CD14-positive monocyte (primary cell): Measurements from ENCODE around the gene HEBP2. TPM values are rescaled to one million over a fixed set of nuclear protein-coding genes. Genes with fewer than 3 reads are reported as not detected.

Source experiments
- DNase-seq, 3 donors: peaks; one replicate each; pipeline ENCODE4 v3.0.0-alpha.2; 2011 to 2022
- H2AFZ ChIP-seq: 2 replicates; pipeline ENCODE4 v1.6.0; 2012; ENCODE audit warnings: mild to moderate bottlenecking, low read depth, low read length, inconsistent platforms; ENCODE audit not compliant: insufficient read depth, poor library complexity, severe bottlenecking
- H3K27ac ChIP-seq, 2 donors: 1 replicate in 1 of 2; 2 replicates in 1 of 2; pipeline ENCODE4 v1.5.1; 2012 to 2013; ENCODE audit warnings: low read length in 2 of 2, control low read depth in 1 of 2, inconsistent platforms in 1 of 2, low read depth in 1 of 2, mild to moderate bottlenecking in 1 of 2
- H3K27me3 ChIP-seq, 2 donors: one replicate each; pipeline versions ENCODE4 v1.6.0 to v1.6.1; 2011 to 2013; ENCODE audit warnings: low read length in 2 of 2; ENCODE audit not compliant: control insufficient read depth in 2 of 2, insufficient read depth in 2 of 2
- H3K36me3 ChIP-seq, 2 donors: replicated peaks in 1 of 2; 1 replicate in 1 of 2; 2 replicates in 1 of 2; pipeline versions ENCODE4 v1.5.1 to v1.6.1; 2012 to 2013; ENCODE audit warnings: low read length in 2 of 2, control low read depth in 1 of 2, inconsistent platforms in 1 of 2, mild to moderate bottlenecking in 1 of 2; ENCODE audit not compliant: insufficient read depth in 2 of 2, control insufficient read depth in 1 of 2
- H3K4me1 ChIP-seq, 2 donors: 1 replicate in 1 of 2; 2 replicates in 1 of 2; pipeline versions ENCODE4 v1.5.1 to v1.6.1; 2012 to 2013; ENCODE audit warnings: low read length in 2 of 2, control low read depth in 1 of 2, inconsistent platforms in 1 of 2, mild to moderate bottlenecking in 1 of 2, moderate library complexity in 1 of 2; ENCODE audit not compliant: insufficient read depth in 2 of 2, control insufficient read depth in 1 of 2
- H3K4me2 ChIP-seq: replicated peaks from 2 replicates; pipeline ENCODE3; 2012; ENCODE audit warnings: low read length, moderate library complexity, mild to moderate bottlenecking; ENCODE audit not compliant: poor library complexity, severe bottlenecking; ENCODE audit errors: extremely low read depth
- H3K4me3 ChIP-seq, 3 experiments: fragments of 200-600 bp in 1 of 3; sonication (generic) in 1 of 3; replicated peaks in 1 of 3; 1 replicate in 2 of 3; 2 replicates in 1 of 3; pipeline ENCODE4 v1.5.1; 2011 to 2013; ENCODE audit warnings: low read length in 3 of 3, mild to moderate bottlenecking in 3 of 3, control low read depth in 2 of 3, low read depth in 2 of 3, inconsistent platforms in 1 of 3, moderate library complexity in 1 of 3
- H3K79me2 ChIP-seq: 2 replicates; pipeline ENCODE4 v1.6.0; 2012; ENCODE audit warnings: mild to moderate bottlenecking, control low read depth, inconsistent platforms, low read length, moderate library complexity; ENCODE audit not compliant: insufficient read depth
- H3K9ac ChIP-seq: 2 replicates; pipeline ENCODE4 v1.6.0; 2017; ENCODE audit warnings: low read length, mild to moderate bottlenecking; ENCODE audit not compliant: insufficient read depth, poor library complexity, severe bottlenecking
- H3K9me3 ChIP-seq, 2 donors: replicated peaks in 1 of 2; 1 replicate in 1 of 2; 2 replicates in 1 of 2; pipeline versions ENCODE4 v1.5.1 to v1.6.1; 2012 to 2013; ENCODE audit warnings: low read length in 2 of 2, control low read depth in 1 of 2; ENCODE audit not compliant: control insufficient read depth in 1 of 2, insufficient read depth in 1 of 2
- H4K20me1 ChIP-seq: 2 replicates; pipeline ENCODE4 v1.6.0; 2012; ENCODE audit warnings: mild to moderate bottlenecking, low read length, control low read depth, moderate library complexity; ENCODE audit not compliant: insufficient read depth
- H3K27ac Mint-ChIP-seq, 7 donors: one replicate each; pipeline ENCODE4 v1.8.0; 2020; ENCODE audit warnings: mild to moderate bottlenecking in 7 of 7, mixed read lengths in 7 of 7, moderate library complexity in 6 of 7, inconsistent platforms in 2 of 7
- H3K27me3 Mint-ChIP-seq, 3 donors: one replicate each; pipeline ENCODE4 v1.8.0; 2021 to 2022; ENCODE audit warnings: low read depth in 3 of 3, mild to moderate bottlenecking in 3 of 3, mixed read lengths in 3 of 3, moderate library complexity in 3 of 3, inconsistent platforms in 1 of 3
- H3K36me3 Mint-ChIP-seq, 2 donors: one replicate each; pipeline ENCODE4 v1.8.0; 2020; ENCODE audit warnings: mixed read lengths in 2 of 2, inconsistent platforms in 1 of 2, mild to moderate bottlenecking in 1 of 2
- H3K4me1 Mint-ChIP-seq: one replicate; pipeline ENCODE4 v1.8.0; 2020; ENCODE audit warnings: mild to moderate bottlenecking, mixed read lengths
- H3K4me3 Mint-ChIP-seq, 2 donors: one replicate each; pipeline ENCODE4 v1.8.0; 2020; ENCODE audit warnings: mild to moderate bottlenecking in 2 of 2, mixed read lengths in 2 of 2, moderate library complexity in 1 of 2
- H3K9me3 Mint-ChIP-seq, 7 donors: one replicate each; pipeline ENCODE4 v1.8.0; 2020 to 2022; ENCODE audit warnings: mixed read lengths in 7 of 7, mild to moderate bottlenecking in 6 of 7, moderate library complexity in 6 of 7, inconsistent platforms in 2 of 7
- CTCF ChIP-seq: fragments of 200-600 bp; IDR thresholded peaks from one replicate; pipeline ENCODE4 v1.8.0; 2022; ENCODE audit warnings: antibody characterized with exemption, mild to moderate bottlenecking
- WGBS: methylation state at CpG from one replicate; pipeline ENCODE4 v1.1.5; 2013; ENCODE audit warnings: missing lambda C conversion rate; ENCODE audit not compliant: insufficient coverage; 5-methylcytosine and 5-hydroxymethylcytosine counted together
- intact Hi-C, 2 donors: fragments of 100-400 bp; cut with micrococcal nuclease; formaldehyde crosslinking; loops; one replicate each; pipeline versions ENCODE4 v1.15.0 to v1.15.1; 2023
- polyA plus RNA-seq, 3 donors: library from polyadenylated mRNA; depleted of rRNA in 1 of 3; unstranded in 2 of 3; stranded (reverse) in 1 of 3; fragments of 300-500 nt in 2 of 3; fragments of >200 nt in 1 of 3; fragmentation: Illumina TruSeq in 2 of 3; gene quantifications; 1 replicate in 2 of 3; 2 replicates in 1 of 3; pipeline ENCODE4 v1.2.3, GENCODE V29; 2012 to 2021

The HEBP2 gene
- polyA plus RNA-seq, 3 donors = 17.0 to 97.5 (median 96.8) TPM

GRCh38 chr6:138397128-138398122, 6.6 kb upstream of the HEBP2 start:
- 96% methylated on average over 3 of the region's 8 CpGs for WGBS
- peaks cover 16% of the 10 kb centered on the region in 2 donors for H3K4me1 ChIP-seq
- H3K9ac ChIP-seq = no peak overlapping the region
- no peak overlapping the region for H3K27ac ChIP-seq
- no peak overlapping the region for H3K27ac Mint-ChIP-seq
- no peaks in the 10 kb centered on the region for H3K9me3 ChIP-seq
- DNase-seq = no peak
- H3K36me3 ChIP-seq = no peaks in the 10 kb centered on the region
- intact Hi-C loops = no loop called here
- peaks cover 0 to 3% of the 10 kb centered on the region in 2 donors for H3K36me3 Mint-ChIP-seq
- H4K20me1 ChIP-seq = no peaks in the 10 kb centered on the region
- H3K79me2 ChIP-seq = no peaks in the 10 kb centered on the region
- no peak for TF ChIP-seq CTCF
- H3K4me3 Mint-ChIP-seq = no peak overlapping the region
- H3K4me2 ChIP-seq = no peak overlapping the region
- H3K27me3 ChIP-seq = no peaks in the 10 kb centered on the region
- peaks cover 17% of the 10 kb centered on the region for H3K4me1 Mint-ChIP-seq
- H3K27me3 Mint-ChIP-seq = peaks cover 0 to 2% (median 0%) of the 10 kb centered on the region in 3 donors
- H3K9me3 Mint-ChIP-seq = peaks cover 0 to 6% (median 3%) of the 10 kb centered on the region in 7 donors
- H2AFZ ChIP-seq = no peak overlapping the region
- no peak overlapping the region for H3K4me3 ChIP-seq

GRCh38 chr6:138400326-138400725, 3.7 kb upstream of the HEBP2 start:
- H3K27ac Mint-ChIP-seq = no peak overlapping the region
- no CpG with 5 or more reads among the region's 3 CpGs for WGBS
- TF ChIP-seq CTCF = no peak
- H3K9me3 ChIP-seq = no peaks in the 10 kb centered on the region
- H3K4me1 Mint-ChIP-seq = peaks cover 12% of the 10 kb centered on the region
- H3K9ac ChIP-seq = no peak overlapping the region
- H3K4me3 Mint-ChIP-seq = no peak overlapping the region
- H3K27me3 ChIP-seq = no peaks in the 10 kb centered on the region
- no peaks in the 10 kb centered on the region for H3K36me3 ChIP-seq
- no peak for DNase-seq
- intact Hi-C loops = loop anchor here in 1 of 2 donors (10.0 kb wide), 1 partner anchor 374 kb away; the partner anchor contains the start of gene CCDC28A
- peaks cover 0 to 6% (median 3%) of the 10 kb centered on the region in 7 donors for H3K9me3 Mint-ChIP-seq
- no peaks in the 10 kb centered on the region for H4K20me1 ChIP-seq
- H3K27ac ChIP-seq = no peak overlapping the region
- peaks cover 0 to 2% (median 0%) of the 10 kb centered on the region in 3 donors for H3K27me3 Mint-ChIP-seq
- H3K79me2 ChIP-seq = peaks cover 25% of the 10 kb centered on the region
- peaks cover 1 to 3% of the 10 kb centered on the region in 2 donors for H3K36me3 Mint-ChIP-seq
- no peak overlapping the region for H2AFZ ChIP-seq
- H3K4me1 ChIP-seq = peaks cover 14 to 19% of the 10 kb centered on the region in 2 donors
- H3K4me3 ChIP-seq = no peak overlapping the region
- no peak overlapping the region for H3K4me2 ChIP-seq
